Esophagus mucosa (tissue), 1 donor: ENCODE data around the gene KIAA0513. TPM values are rescaled to one million over a fixed set of nuclear protein-coding genes. Genes with fewer than 3 reads are reported as not detected.
A peak's percentile ranks its signal among the peaks of the same experiment; 100 is the strongest.

Experiments used
- ATAC-seq: fragments of 200-7000 bp; cut with Tn5 transposase; one replicate; pipeline ENCODE4 v1.9.1; 2020
- total RNA-seq: library from RNA; stranded (reverse); gene quantifications from one replicate; pipeline ENCODE4 v1.2.4, GENCODE V29; 2023
- donor health status: DM: yes; HTN: yes; CAD: no.

The KIAA0513 gene, protein sequence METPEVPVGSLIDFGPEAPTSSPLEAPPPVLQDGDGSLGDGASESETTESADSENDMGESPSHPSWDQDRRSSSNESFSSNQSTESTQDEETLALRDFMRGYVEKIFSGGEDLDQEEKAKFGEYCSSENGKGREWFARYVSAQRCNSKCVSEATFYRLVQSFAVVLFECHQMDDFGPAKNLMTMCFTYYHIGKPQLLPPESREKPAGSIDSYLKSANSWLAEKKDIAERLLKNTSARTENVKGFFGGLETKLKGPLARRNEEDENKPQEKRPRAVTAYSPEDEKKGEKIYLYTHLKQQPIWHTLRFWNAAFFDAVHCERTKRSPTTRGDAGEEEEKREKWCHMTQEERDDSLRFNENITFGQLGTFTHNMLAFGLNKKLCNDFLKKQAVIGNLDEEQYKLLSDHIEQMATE
- 8.1 TPM for total RNA-seq

DNA sequence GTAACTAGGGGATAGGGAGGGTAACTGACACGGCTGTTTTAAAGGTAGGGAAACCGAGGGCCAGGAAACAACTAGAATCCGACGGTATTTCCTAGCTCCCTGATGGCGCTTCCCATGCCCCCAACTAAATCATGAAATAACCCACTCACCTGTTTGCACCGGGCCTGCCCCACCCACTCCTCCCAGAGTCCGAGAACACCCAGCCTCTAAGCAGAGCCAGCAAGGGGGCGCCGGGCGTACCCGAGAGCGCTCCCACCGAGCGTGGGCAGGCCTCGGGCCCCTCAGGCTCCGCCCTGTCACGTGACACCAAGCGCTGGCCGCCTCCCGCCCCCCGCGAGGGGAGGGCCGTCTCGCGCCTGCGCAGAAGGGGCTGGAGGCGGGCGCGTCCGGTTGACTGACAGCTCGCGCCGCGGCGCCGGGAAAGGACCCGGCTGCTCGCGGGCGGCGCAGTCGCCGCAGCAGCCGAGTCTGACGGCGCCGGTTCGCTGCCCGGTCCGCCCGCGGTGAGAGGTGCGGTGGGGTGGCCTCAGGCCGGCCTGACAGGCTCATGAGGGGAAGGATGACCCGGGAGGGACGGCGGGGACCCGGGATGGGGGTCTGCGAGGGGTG lies at the start of gene KIAA0513:
TSS of gene KIAA0513 (plus strand) at position 447 of the 609 bp plus-strand sequence. CDS start 39,277 bp downstream, outside the sequence.
- peak; percentile 79 for ATAC-seq

DNA sequence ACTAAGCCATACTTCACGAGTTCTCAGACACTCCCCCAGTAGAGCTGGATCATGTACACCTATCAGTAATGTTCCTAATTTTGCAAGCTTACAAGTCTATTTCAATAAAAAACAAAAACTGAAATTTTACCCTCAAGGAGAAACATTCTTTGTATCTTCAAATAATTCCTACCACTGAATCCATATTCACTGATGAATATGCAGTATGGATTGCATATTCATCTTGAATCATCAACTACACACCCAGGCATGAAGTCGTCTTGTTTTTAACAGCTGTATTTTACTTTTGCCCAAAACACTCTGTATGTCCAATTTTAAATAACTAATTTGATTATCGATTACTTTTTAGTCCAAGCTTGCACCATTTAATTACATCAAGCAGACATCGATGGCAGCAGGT lies 48.1 kb upstream of the KIAA0513 start:
- no peak for ATAC-seq

DNA sequence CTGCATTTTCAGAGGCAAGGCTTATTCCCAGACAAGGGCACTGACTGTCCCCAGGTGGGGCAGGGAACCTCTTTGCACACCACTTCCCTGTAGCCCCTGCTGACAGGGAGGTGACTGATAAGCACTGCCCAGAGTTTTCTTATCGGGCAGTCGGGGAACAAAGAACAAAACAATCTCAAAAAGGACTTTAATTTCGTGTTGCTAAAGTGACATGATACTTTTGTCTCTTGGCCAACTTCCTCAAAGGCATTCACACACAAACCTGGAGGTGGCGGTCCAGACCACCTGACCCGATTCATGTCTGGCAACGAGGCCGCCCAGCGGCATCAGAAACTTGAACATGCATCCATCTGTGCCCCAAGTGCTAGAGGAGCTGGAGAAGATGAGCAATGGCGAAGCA lies 45.2 kb upstream of the KIAA0513 start:
- ATAC-seq = no peak

DNA sequence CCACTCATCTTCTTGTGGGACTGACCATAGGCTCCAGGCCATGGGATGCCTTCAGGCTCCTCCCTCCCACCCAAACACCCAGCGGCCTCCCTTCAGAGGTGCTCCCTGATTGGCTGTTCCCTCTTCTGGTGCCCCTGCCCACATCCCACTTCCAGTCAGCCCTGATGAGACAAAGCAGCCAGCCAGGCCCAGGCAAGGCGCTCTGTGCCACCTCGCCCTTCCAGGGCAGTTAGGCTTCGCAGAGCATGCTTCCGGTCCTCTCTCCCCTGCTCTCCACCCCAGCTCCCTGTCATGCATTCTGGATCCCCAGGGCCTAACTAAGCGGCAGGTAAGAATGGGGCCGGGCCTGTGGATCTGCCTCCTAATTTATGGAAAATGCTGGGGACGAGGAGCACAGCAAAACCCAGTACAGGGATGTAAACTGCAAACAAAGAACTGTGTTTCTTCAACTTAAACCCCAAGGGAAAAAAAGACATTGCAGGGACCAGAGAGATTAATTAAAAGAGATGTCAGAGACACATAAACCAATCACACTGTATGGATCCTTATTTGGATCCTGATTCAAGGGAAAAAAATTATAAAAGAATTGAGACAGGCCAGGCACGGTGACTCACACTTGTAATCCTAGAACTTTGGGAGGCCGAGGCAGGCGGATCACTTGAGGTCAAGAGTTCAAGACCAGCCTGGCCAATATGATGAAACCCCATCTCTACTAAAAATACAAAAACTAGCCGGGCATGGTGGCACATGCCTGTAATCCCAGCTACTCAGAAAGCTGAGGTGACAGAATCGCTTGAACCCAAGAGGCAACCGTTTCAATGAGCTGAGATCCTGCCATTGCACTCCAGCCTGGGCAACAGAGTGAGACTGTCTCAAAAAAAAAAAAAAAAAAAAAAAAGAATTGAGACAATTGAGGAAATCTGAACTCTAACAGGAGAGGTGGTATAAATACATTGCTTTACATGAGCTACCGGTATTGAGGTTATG lies 42.2 kb upstream of the KIAA0513 start:
- ATAC-seq = peak; percentile 73

DNA sequence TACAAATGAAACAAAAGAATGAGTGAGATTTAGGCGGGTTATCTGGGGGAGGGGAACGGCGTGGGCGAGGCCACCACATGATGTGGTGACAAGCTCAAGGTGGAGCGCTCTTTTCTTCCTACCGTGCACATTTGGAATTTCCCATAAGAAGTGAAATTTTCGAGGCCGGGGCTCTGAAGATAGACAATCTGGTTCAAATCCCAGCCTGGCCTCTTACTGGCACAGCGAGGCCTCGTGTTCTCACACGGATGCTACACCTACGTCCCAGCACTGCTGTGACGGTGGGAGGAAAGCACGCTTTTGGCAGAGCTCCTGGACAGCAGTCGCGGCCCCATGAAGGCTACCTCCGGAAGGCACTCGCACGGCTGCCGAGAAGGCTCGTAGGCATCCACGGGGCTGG lies 41.5 kb upstream of the KIAA0513 start:
- ATAC-seq = no peak

DNA sequence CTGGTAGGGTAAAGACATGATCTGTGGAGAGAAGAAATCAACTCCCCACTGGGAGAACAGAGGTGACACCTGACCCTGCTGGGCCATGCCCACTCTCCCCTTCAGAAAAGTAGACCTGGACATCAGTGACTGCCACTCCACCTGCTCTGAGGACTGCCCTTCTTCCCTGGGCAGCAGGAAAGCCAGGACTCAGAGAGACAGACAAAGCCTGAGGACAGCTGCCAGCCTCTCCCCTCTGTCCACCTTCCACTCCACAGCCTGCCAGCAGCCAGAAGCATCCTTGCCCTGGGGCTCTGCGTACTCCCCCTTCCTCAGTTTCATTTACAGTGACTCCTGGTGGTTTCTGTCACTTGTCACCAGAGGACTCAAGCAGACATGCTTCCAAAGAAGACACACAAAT lies 40.7 kb upstream of the KIAA0513 start:
- no peak for ATAC-seq

DNA sequence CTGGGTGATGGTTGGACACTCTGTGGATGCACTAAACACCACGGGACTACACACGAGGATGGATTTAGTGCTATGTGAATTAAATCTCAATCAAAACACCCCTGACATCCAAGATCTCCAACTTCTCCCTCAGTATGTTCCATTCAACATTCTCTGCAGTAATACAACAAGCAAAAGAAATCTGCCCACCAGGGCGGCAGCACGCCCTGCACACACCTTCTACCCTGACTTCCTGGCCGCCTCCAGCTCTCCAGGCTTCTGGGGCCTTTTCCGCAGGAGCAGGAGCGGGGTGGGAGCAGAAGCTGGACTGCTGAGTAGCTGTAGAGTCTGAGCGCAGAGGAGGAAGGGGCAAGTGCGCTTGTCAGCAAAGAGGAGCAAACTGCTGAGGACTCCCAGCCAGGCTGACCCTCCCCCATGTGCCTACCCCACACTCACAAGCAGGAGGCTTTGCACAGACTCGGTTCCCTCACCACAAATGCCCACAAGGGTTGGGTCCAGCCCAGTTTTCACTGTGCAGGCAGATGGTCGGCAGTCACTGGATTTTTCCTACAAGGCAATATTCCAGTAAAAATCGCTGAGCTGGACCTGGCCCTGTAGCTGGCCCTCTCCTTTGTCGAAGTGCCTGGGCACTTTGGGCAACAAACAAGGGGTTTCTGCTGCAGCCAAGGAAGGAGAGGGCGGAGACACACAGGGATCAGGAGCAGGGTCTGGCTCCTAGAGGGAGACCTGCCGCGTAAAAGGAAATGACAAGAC lies 39.1 kb upstream of the KIAA0513 start:
- ATAC-seq = no peak

DNA sequence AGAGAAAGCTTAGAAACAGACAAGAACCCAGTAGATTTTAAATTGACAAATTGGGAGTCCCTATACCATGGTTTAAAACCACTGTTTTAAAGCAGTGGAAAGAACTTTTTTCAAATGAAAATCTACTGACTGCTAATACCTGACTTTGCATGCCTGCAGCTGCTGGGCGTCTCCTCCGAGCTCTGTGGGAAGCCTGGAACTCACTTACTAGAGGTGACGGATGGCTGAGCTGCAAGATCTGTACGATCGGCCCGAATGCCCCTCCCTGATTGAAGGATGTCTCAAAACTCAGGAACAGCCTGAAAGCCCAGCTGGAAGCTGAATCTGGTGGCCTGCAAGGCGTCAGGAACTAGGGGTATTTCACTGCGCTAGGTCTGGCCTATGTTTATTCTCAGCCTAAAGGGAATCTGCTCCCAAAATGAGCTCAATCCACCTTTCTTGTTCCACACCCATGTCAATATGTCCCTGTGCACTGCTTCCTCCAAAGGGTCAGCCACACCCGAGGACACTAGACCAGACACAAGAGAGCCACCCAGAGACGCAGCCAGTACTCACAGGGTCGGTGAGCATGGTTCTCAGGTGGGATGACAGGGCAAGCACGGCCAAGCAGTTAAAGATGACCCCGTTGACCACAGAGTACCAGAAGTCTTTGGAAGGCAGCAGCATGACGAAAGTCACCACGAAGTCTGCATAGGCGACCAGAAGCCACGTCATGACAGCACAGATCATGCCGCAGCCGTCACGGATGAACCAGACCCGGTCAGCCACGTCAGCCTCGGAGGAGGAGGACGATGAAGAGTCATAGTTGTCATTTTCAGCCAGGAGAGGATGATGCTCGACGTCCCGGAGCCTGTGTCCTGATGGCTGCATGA lies 37.6 kb upstream of the KIAA0513 start:
- no peak for ATAC-seq

DNA sequence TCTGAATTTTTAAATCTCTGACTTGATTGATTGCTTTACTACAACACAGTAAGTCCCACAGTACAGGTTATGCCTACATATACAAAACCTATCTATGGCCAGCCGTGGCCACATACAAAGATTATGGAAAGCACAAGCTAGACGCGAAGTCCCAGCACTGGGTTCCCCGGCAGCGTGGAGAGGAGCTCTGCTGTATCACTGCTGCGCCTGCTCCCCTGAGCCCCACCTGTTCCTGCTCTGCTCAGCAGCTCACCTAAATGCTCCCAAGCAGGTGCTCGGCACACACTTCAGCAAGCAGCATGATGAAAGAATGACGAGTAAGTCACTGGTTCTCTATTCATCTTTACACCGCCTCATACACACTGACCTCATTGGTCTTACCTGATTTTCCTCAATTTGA lies 36.8 kb upstream of the KIAA0513 start:
- no peak for ATAC-seq

DNA sequence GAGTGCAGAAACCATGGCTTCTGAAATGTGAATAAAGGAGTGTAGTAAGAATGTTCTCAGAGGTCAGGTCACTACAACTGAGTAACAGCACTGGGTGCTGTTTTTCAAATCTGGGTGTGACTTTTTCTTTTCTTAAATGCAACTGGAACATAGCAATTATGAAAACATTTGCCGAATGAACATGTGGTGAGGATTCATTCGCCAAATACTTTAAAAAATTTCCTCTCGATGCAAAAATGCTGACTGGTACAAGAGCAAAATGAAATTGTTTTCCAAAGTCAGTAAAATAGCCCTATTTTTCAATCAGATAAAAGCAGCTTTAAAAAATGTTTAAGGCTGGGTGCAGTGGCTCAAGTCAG lies 34.9 kb upstream of the KIAA0513 start:
- no peak for ATAC-seq

DNA sequence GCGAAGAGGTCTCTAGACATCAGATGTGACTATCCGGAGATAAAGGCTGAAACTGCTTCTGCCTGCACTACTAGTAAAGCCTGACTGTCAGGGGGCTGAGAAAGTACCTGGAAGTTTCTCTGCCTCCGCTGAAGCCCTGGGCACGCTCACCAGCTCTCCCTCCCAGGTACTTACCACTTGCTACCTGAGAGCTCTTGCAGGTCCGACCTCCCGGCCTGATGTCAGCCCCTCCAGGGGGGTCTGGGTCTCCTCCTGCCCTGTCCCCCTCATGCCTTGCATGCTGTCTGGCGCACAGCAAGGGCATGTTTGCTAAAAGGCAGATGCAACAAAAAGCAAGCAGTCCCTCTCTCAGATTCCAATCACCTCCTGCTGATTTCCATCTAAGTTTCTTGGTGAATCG lies 33.7 kb upstream of the KIAA0513 start:
- ATAC-seq = no peak

DNA sequence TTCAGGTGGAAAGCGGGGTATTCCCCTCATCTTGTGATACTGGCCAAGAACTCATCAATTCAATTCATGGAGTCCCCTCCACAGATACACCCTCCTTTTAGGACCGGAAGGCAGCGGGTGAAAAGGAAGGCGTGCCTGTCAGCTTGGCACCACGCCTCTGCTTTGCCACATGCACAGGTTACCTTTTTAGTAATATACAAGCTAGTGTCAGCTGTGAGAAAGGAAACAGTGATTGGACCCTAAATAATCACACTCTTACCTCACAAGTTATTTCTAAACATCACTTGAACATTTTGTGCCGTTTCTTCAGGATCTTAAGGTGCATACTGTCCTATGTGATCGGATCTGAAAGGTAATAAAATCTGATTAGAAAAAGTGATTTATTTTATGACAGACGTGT lies 31.9 kb upstream of the KIAA0513 start:
- no peak for ATAC-seq

DNA sequence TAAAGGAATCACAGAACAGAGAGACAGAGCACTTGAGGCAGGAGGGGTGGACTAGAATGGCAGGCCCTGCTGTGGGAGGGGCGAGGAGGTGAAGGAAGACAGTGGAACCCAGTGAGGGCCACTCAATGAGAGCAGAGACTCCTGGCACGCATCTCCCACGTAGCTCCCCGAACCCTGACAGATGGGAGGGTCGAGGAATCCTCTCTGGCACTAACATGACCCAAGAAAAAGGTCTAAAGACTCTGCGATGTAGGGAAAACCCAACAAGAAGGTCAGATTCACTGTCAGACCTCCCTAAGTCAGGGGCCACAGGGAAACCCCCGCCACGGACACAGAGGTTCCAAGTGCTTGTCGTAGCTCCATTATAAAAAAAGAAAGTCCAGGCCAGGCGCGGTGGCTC lies 31.2 kb upstream of the KIAA0513 start:
- no peak for ATAC-seq

DNA sequence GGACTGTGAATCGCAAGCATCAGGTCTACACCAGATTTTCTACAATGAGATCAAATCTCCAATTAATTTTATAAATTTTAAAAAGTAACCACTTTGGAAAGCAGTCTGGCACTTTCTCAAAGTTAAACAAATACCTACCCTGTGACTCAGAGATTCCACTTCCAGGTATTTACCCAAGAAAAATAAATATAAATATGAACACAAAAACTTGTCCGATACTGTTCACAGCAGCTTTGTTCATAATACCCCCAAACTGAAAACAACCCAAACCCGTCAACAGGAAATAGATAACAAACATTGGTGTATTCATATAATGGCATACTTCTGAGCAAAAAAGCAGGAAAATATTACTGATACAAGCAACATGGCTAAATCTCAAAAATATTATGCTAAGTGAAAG lies 28.4 kb upstream of the KIAA0513 start:
- ATAC-seq = no peak

DNA sequence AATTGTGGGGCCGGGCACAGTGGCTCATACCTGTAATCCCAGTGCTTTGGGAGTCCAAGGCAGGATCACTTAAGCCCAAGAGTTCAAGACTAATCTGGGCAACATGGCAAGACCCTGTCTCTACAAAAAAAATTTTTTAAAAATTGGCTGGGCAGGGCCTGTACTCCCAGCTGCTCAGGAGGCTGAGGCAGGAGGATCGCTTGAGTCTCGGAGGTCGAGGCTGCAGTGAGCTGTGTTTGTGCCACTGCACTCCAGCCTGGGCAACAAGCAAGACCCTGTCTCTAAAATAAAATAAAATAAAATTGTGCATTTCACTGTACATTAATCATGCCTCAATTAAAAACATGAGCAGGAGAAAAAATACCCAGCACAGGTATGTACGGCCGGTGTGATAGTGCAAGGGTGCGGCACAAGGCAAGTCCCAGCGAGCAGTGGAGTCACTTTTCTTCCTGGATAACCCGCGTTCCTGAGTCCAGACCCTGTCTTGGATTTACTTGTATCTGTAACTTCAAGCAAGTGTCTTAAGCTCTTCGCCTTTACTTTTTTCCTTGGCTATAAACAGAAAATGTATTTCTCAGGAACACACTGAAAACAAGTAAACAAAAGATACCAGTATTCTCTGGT lies 27.6 kb upstream of the KIAA0513 start:
- ATAC-seq = peak; percentile 80

DNA sequence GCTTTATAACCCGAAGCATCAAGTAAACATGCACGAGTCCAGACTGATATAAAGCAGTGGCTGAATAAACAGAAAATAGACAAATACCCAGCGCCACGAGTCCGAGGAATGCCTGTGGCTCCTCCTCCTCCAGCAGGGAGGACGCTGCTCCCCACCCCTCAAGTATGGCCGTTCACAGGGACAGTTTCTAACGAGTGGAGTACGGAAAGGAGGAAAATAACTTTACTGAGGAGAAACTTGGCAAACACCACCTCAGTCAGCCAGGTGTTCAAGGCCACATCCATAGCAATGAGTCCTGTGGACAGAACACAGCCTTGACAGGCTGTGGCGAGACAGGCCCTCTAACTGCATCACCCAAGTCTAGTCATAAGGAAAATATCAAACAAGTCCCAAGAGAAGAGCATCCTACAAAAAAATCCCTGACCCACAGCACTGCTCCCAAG lies 25.5 kb upstream of the KIAA0513 start:
- ATAC-seq = no peak

DNA sequence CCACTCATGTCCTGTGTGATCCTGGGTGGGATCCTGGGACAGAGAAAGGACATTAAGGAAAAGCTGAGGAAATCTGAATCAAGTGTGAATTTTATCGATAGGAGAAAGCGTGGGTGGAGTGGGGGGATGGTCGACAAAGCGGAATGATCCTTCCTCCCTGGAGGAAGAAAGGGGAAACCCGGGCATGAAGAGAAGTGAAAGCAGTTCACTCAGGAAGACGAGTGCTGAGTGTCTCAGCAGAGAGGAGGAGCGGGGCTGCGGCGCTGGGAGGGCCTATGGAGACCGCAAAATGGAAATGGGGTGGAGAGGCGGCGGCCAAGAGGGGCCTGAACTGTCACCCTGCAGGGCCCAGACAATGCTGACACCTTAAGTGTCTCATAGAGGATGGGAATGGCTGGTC lies 25.0 kb upstream of the KIAA0513 start:
- ATAC-seq = no peak

DNA sequence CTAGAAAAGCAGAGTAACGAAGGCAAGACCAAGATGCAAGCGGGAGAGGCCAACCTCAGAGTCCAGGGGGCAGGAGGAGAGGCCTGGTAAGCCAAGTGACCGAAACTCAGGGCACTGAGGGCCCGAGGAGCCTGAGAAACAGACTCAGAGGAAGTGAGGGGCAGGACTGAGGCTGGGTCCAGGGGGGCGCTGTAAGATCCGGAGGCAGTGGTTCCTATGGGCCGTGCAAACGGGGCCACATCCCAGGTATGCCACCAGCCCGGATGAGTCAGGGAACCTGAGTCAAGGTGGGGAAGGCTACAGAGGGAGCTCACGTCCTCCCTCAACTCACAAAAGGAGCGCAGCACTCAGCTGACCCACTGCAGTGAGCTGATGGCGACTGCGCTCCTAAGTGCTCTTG lies 24.5 kb upstream of the KIAA0513 start:
- no peak for ATAC-seq

DNA sequence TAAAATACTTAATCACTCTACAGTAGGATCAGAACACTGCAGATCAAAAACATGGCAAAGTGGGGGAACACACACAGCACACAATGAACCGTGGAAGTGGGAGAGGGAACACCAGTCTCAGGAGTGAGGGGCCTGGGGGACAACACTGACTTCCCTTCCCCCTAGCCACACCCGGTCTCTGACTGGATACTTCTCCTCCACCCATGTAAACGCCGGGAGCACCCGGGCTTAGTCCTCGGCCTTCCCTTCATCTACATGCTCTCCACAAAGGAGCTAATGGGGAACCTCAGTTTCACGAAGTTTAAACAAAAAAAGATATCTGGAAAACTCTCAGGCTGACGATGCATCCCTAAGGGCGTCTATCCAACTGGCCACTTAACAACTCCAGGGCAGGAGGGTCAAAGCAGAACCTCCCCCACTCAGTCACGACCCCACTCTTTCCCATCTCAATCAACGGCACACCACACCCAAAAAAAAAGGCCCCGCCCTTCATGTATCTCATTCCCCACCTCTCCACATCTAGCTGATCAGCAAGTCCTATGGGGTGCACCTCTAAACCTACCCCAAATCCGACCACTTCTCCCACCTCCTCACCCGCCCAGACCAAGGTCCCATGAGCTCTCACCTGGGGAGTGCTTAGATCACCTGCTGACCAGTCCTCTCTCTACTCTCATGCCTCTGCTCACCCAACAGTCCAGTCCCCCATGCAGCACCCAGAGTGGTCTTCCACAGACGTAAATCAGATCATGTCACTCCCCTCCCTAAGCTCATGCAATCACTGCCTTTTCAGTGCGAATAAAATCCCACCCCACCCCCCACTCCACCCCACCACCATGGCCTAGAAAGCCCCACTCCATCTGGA lies 23.6 kb upstream of the KIAA0513 start:
- no peak for ATAC-seq
